ENCODE data around the gene TRAPPC8. TPM values are rescaled to one million over a fixed set of nuclear protein-coding genes. Genes with fewer than 3 reads are reported as not detected.

The TRAPPC8 gene
- total and polyA plus RNA-seq, 4 donors, result 12.4 to 73.5 (median 35.8) TPM

DNA sequence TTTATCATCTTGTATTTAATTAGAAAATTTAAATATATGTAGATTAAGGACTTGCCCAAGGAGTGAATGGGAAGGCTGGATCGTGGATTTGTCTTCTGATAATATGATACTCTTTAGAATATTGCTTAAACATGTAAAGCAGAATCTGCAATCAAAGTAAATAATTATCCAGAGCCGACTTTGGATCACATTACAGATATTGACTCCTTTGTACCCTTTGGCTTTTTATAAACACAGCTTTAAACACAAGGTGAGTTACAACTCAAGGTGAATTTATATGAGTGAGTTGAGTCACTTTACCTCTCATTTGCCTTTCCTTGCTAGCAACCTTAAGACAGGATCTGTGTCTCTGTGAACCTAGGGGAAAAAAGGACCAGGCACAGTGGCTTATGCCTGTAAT, 144.5 kb downstream of the TRAPPC8 start:
- Histone ChIP-seq H3K4me3 (no peak overlapping the region), H3K27me3 (ENCODE audit: control insufficient read depth in 3 of 3, insufficient read depth in 3 of 3, low read length in 2 of 3) (no peaks in the 10 kb centered on the region), H3K27ac (ENCODE audit: low read depth in 1 of 2, low read length in 1 of 2) (no peak overlapping the region), H3K4me1 (ENCODE audit: control insufficient read depth in 5 of 5, insufficient read depth in 5 of 5, low read length in 5 of 5) (no peaks in the 10 kb centered on the region), H3K36me3 (ENCODE audit: control insufficient read depth in 4 of 4, insufficient read depth in 4 of 4, low read length in 4 of 4) (no peaks in the 10 kb centered on the region), H3K9ac (ENCODE audit: insufficient read depth in 1 of 2, low read length in 2 of 2) (no peak overlapping the region), H3K9me3 (ENCODE audit: control insufficient read depth in 4 of 4, insufficient read depth in 3 of 4, low read length in 3 of 4) (no peaks in the 10 kb centered on the region)
- DNase-seq, result no peak
- no peak for TF ChIP-seq CTCF (IDR thresholded peaks at IDR 0.05; ENCODE audit: control extremely low read depth, extremely low read depth)
- ATAC-seq (ENCODE audit: insufficient read depth, low FRiP score), result no peak
- 44 to 83% methylated on average over 2 of the region's 2 CpGs for WGBS, 2 donors

GRCh38 chr18:31795747-31796146, 147.2 kb downstream of the TRAPPC8 start:
- H3K4me1 ChIP-seq (ENCODE audit: control insufficient read depth in 5 of 5, insufficient read depth in 5 of 5, low read length in 5 of 5), result no peaks in the 10 kb centered on the region
- TF ChIP-seq CTCF (IDR thresholded peaks at IDR 0.05; ENCODE audit: control extremely low read depth, extremely low read depth), result no peak
- H3K36me3 ChIP-seq (ENCODE audit: control insufficient read depth in 4 of 4, insufficient read depth in 4 of 4, low read length in 4 of 4), result no peaks in the 10 kb centered on the region
- ATAC-seq (ENCODE audit: insufficient read depth, low FRiP score) (no peak), DNase-seq (no peak)
- H3K4me3 ChIP-seq, result no peak overlapping the region
- no peak overlapping the region for H3K9ac ChIP-seq (ENCODE audit: insufficient read depth in 1 of 2, low read length in 2 of 2)
- no peaks in the 10 kb centered on the region for H3K27me3 ChIP-seq (ENCODE audit: control insufficient read depth in 3 of 3, insufficient read depth in 3 of 3, low read length in 2 of 3)
- 88 to 91% methylated on average over 2 of the region's 2 CpGs for WGBS, 2 donors
- H3K27ac ChIP-seq (ENCODE audit: low read depth in 1 of 2, low read length in 1 of 2), result no peak overlapping the region
- H3K9me3 ChIP-seq (ENCODE audit: control insufficient read depth in 4 of 4, insufficient read depth in 3 of 4, low read length in 3 of 4), result no peaks in the 10 kb centered on the region

DNA sequence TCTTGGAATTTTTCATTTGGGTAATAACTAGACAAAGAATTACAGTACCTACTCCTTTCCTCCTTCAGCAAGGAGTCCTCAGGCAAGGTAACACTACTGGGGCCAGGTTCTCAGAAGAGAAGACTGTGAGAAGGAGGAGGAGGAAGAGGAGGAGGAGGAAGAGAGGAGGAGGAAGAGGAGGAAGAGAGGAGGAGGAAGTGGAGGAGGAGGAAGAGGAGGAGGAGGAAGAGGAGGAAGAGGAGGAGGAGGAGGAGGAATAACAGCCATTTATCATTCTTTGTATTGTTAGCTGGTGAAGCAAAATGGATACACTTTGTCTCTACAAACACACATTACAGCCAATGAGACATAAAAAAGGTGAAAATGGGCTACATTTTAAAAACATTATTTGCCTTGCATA, 149.4 kb downstream of the TRAPPC8 start:
- DNase-seq, result no peak
- Histone ChIP-seq H3K9me3 (ENCODE audit: control insufficient read depth in 4 of 4, insufficient read depth in 3 of 4, low read length in 3 of 4) (no peaks in the 10 kb centered on the region), H3K9ac (ENCODE audit: insufficient read depth in 1 of 2, low read length in 2 of 2) (no peak overlapping the region), H3K27ac (ENCODE audit: low read depth in 1 of 2, low read length in 1 of 2) (no peak overlapping the region), H3K4me1 (ENCODE audit: control insufficient read depth in 5 of 5, insufficient read depth in 5 of 5, low read length in 5 of 5) (no peaks in the 10 kb centered on the region), H3K4me3 (no peak overlapping the region), H3K27me3 (ENCODE audit: control insufficient read depth in 3 of 3, insufficient read depth in 3 of 3, low read length in 2 of 3) (no peaks in the 10 kb centered on the region), H3K36me3 (ENCODE audit: control insufficient read depth in 4 of 4, insufficient read depth in 4 of 4, low read length in 4 of 4) (no peaks in the 10 kb centered on the region)
- no peak for ATAC-seq (ENCODE audit: insufficient read depth, low FRiP score)
- TF ChIP-seq CTCF (IDR thresholded peaks at IDR 0.05; ENCODE audit: control extremely low read depth, extremely low read depth), result no peak

DNA sequence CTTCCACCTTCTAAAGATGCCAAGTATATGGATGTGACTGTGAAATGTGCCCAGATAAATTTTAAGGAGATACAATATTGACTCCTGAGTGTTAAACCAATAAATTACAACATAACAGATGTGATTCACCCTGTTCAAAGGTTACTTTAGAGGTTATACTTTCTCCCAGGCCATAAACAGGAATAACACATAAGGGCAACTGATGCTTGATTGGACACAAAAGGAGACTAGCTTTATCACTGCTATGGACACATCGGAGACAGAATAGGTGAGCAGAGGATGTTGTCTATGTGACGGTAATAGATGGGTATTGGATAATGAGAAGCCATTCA, 150.4 kb downstream of the TRAPPC8 start:
- DNase-seq, result no peak
- no peak for TF ChIP-seq CTCF (IDR thresholded peaks at IDR 0.05; ENCODE audit: control extremely low read depth, extremely low read depth)
- 93 to 98% methylated on average over 2 of the region's 2 CpGs for WGBS, 2 donors
- Histone ChIP-seq H3K36me3 (ENCODE audit: control insufficient read depth in 4 of 4, insufficient read depth in 4 of 4, low read length in 4 of 4) (no peaks in the 10 kb centered on the region), H3K4me3 (no peak overlapping the region), H3K27ac (ENCODE audit: low read depth in 1 of 2, low read length in 1 of 2) (no peak overlapping the region), H3K9me3 (ENCODE audit: control insufficient read depth in 4 of 4, insufficient read depth in 3 of 4, low read length in 3 of 4) (no peaks in the 10 kb centered on the region), H3K4me1 (ENCODE audit: control insufficient read depth in 5 of 5, insufficient read depth in 5 of 5, low read length in 5 of 5) (no peaks in the 10 kb centered on the region), H3K9ac (ENCODE audit: insufficient read depth in 1 of 2, low read length in 2 of 2) (no peak overlapping the region), H3K27me3 (ENCODE audit: control insufficient read depth in 3 of 3, insufficient read depth in 3 of 3, low read length in 2 of 3) (no peaks in the 10 kb centered on the region)
- ATAC-seq (ENCODE audit: insufficient read depth, low FRiP score), result no peak
